ENCODE data around the gene NPHP4.

NPHP4 gene

DNA sequence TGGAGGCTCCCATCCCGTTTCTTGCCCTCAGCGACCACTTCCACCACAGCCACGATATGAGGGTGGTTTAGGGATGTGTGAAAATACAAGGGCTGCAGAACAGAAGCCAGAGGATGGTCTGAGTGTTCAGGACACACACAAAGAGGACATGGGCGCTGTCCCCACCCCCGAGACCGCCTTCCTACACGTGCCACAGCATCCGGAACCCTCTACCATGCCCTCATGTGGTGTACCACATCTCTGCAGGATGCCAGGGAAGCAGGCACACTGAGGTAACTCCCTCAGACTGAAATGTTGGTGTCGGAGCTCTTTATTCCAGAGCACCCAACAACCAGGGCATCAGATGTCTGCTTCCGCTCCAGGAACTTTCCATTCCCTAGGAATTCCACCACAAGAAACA is 23.1 kb downstream of the NPHP4 start:
- DNase-seq, result no peak

DNA sequence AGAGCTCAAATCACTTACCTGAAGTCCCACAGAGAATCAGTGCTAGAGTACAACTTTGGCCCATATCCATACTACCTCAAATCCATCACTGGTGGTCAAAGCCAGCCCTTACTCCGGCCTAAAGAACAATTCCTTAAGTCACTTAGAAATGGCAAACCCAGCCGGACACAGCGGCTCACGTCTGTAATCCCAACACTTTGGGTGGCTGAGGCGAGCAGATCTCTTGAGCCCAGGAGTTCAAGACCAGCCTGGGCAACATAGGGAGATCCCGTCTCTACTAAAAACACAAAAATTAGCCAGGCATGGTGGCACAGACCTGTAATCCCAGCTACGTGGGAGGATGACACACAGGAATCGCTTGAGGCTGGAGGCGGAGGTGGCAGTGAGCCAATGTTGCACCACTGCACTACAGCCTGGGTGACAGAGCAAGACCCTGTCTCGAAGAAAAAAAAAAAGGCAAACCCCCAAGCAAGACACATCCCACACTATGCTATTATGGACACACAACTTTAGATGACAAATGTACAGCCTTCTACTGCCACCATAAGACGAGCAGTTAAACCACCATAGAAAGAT is 24.0 kb downstream of the NPHP4 start:
- no peak for DNase-seq

DNA sequence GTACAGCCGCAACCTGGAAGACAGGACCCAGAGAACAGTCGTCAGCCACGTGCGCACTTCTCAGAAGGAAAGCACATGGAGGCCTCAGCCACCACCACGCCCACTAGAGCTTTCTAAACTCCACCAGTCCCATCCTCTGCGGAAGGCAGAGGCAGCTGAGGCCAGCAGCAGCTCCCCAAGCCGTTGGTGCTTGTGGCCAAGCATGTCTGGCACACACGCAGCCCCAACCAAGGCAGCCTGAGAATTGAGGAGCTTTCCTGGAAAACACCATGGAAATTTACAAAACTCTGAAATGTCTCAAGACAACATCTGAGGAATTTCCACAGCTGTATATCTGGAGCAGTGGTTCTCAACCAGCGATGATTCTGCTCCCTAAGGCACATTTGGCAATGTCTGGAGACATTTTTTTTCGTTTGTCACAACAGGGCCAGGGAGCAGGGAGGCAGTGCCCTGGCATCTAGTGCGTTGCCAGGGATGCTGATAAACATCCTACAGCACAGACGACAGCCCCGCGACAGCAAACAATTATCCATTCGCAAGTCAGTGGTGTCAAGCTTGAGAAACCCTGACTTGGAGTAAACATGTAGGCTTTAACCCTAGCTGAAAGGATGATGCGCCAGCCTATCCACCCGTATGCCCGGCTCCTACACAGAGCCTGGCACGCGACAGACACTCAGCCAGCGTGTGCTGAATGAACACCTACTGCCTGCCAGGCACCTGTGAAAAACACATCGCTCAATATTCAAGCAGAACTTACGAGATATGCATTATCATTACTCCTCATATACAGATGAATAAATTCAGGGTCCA is 24.7 kb downstream of the NPHP4 start:
- DNase-seq, result no peak

DNA sequence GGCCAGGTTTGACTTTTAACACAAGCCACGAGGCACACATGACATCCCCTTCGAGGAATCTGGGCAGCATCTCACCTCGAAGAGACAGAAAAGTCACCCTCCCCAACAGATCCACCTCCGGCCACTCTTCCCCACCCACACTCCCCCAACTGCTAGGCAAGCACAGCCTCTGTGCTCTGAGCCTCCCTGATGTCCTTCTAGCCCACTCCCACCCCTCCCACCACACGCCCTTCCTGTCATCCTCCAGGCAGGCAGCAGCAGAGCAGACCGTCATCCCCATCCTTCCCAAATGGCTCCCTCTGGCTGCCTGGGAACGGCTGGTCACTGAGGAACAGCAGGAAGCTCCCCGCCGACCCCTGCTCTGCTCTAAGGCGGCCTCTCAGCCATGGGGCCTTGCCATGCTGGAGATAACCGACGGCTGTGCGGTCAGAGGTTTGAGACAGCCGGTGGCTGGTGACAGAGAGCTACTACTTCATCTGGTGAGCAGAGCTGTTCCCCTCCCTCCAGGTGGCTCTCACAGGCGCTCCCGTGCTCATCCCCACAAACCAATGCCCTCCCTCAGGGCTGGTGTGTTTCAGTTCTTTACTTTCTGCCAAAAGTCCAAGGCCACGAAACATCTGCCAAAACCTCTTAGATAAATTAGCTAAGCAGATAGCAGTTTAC is 25.6 kb downstream of the NPHP4 start:
- DNase-seq, result no peak

DNA sequence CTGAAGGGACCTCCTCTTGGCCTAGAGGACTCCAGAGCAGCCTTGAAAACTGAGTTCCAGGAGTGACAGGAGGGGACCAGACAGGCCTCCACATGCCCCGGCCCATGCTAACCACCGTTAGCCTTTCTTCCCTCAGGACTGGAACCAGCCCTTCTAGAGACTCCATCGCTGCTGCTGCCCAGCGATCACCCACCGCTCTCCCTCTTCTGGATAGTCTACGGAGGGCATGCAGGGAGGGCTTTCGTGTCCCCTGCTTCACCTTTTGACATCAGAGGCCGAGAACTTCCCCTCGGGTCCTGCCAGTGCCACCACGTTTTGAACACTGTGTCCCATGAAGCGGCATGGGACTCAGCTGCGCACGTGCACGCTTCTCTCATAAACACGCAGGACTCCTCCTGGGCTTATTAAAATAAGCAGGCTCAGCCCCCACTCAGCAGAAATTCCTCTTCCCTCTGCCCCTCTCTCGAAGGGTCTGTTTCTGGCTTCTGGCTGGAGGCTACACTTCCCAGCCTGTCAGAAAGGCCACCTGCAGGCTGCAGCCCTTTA is 26.6 kb downstream of the NPHP4 start:
- no peak for DNase-seq

DNA sequence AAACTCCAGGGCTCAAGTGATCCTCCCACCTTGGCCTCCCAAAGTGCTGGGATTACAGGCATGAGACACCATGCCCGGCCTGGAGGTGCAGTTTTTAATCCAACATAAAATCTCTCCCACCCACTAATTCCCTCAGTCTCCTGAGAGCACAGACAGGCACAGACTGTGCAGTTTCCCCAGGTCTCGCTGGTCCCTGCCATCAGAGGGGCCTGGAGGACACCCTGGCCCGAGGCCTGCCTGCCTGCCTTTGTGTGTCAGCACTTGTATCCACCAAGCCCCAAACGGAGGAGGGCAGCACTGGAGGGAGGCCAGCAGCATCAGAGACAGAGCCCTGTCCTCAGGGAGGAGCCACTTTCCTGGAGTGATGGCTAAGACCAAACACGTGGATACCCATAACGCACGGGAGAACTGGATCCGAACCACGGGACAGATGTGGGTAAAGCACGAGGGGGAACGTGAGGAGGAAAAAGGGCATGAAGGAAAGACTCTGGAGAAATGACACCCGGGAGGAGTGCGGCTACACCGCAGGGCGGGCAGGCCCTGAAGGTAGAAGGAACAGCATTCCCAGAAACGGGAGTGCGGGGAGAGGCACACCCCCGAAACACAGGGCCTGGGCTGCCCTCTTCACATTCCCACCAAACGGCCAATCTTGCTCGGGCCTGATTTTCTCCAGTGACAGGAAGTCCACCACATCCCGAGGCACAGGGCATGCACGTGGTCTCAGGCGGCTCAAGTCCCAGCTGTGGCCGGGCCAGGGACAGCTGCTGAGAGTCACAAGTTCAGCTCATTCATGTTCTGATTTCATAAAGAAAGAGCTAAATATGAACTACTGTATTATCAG is 29.7 kb downstream of the NPHP4 start:
- DNase-seq, result no peak

DNA sequence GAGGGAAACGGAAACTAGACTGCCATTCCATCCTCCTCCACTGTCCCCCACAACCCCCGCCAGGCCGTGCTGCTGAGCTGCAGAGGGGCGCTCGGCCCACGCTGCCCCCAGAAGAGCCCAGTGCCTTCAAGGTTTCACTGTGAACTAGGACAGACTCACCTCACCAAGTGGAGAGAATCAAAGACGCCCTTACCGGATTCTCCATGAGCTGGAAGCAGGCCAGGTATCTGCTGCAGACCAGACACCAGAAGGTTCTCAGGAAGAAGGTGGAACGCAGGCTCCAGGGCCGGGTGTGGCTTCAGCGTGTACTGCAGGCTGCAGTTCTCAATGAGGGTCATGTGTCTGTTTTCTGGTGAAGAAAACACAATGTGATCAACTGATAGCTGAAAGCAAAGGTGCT is 30.6 kb downstream of the NPHP4 start:
- DNase-seq, result no peak

DNA sequence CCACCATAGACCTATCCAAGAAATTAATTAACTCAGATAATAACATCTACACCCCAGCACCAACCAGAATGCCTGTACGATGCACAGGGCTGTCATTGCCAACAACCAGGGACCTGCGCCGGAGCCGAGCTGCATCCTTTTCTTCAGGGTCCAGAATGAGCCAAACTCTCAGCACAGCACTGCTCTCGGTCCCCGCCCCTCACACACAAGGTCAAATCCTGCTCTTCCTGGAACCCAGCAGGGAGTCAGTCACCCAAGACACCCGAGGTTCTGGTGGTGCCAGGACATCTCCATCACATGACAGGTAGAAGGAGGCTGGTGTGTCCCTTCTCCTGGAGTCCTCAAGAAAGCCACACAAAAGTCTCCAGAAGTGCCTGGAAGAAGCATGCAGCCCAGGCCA is 31.9 kb downstream of the NPHP4 start:
- no peak for DNase-seq

DNA sequence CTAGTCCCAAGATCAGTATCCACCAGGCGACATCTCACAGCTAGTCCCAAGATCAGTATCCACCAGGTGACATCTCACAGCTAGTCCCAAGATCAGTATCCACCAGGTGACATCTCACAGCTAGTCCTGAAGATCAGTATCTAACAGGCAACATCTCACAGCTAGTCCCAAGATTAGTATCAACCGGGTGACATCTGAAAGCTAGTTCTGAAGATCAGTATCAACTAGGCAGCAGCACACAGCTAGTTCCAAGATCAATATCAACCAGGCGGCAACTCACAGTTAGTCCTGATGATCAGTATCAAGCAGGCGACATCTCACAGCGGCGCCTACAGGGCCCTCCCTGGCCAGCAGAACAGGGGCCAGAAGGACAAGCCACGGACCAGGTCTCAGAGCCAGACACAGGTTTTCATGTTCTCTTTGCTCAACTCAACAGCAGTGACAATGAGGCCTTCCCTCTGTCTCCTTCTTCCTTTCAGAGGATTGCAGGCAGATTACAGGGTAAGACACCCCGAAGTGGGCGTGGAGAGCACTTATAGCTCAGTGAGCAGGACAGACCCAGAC is 32.5 kb downstream of the NPHP4 start:
- DNase-seq, result no peak

DNA sequence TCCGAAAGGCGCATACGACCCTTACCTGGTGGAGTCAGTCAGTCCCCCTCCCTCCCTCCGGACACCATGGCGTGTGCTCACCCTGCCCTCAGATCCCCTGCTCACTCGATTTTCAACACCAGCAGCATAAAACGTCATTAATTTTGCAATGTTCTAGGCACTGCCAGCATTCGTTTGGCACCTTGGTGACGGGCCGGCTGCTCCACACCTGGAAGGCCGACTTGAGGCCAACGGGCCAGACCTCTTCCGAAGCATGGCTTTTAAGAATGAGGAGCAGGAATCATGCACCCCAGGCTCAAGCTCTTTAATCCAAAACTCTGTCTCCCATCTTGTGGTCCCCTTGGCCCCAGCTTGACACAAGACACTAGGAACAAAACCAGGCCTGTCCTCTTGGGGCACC is 33.1 kb downstream of the NPHP4 start:
- no peak for DNase-seq

DNA sequence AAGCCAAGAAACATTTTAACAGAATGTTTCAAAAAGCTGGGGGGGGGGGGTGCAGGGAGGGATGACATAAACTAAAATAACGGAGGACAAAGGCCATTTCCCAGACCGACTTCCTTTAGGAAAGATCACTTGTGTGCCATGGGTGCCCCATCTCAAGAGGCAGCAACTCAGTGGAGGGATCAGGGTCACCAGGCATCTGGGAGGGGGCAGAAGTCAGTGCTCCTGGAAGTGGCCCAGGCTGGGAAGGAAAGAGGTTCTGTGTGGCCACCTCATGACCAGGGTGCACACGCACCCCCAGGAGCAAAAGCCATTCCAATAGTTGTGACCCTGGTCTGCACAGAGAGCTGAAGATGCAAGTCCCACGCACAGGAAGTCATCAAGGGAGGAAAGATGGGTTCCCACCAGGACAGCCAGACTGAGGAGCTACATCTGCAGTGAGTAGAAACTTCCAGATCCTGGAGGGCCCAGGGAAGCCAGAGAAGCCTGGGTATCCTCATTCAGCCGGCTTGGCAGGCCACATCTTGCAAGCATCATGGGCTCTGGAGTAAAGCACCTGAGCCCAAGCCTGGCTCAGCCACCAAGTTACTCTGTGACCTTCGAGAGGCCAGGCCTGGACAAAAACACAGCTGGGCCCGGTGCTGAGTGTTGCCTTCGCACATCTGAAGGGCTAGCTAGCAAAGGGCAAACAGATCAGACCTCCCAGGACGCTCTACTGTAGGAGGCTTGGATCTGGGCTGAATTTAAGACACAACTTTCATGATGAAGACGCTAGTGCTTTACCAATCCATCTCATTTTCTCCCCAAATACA is 36.0 kb downstream of the NPHP4 start:
- DNase-seq, result no peak

DNA sequence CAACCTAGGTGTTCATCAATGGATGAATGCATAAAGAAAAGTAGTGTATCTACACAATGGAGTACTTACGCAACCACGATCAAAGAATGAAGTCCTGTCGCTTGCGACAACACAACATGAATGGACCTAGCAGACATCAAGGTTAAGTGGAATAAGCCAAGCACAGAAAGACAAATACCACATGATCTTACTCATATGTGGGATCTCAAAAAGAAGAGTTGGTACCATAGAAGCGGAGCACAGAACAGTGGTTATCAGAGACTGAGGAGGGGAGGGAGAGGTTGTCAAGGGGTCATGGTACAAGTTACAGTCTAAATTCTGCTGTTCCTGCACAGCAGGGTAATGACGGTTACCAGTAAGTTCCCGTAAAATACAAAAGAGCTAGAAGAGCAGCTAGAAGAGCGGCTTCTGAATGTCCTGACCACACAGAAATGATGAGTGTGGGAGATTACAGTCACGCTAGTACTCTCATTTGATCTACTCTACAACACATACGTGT is 36.7 kb downstream of the NPHP4 start:
- no peak for DNase-seq

DNA sequence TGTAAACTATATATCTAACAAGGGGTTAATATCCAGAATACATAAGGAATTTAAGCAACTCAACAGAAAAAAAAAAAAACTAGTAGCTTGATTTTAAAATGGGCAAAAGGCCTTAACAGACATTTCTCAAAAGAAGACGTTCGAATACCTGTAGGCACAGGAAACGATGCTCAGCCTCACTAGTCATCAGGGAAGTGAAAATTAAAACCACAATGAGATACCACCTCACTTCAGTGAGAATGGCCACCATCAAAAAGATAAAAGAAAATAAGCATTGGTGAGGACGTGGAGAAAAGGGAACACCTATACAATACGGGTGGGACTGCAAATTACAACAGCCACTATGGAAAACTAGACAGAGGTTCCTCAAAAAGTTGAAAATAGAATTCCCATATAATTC is 37.3 kb downstream of the NPHP4 start:
- DNase-seq, result no peak

DNA sequence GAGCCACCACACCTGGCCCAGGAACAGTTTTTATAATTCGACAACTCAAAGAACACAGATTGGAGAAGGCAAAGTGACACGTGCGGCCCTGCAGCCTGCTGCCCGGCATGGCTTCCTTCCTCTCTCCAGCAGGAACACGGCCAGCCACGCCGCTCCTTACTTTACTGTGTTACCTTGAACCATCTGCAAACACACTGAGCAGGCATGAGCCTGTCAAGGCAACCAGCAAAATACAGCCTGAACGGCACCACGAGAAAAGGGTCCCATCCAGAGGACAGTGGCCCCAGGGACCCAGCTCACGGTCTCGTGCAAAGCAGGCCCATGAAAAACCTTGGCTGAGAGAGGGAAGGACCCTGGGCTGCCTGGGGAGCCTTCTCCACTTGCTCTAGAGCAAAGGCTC is 38.8 kb downstream of the NPHP4 start:
- DNase-seq, result no peak

DNA sequence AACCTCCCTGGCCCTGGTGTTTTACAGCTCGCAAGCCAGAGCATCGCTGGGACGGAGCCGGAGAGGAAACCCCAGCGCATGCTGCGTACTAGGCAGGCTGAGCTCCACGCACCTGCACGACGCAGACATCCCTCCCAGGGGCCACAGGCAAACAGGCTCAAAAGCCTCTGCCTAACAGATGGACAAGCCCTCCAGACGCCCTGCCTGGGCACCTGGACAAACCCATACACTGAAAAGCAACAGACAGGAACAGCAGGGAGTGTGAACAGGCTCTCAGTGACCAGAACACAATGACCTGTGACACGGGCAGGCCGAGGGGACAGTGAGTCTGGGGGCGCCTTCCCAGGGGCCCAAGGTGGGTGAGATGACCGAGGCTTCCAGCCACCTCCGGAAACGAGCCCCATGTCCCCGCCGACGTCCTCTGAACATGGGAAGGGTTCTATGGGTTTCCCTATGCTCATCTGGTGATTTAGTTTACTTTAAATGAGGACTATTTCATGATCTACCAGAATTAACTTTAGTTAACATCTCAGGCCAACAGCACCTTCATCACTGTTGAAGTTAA is 40.3 kb downstream of the NPHP4 start:
- DNase-seq, result no peak

DNA sequence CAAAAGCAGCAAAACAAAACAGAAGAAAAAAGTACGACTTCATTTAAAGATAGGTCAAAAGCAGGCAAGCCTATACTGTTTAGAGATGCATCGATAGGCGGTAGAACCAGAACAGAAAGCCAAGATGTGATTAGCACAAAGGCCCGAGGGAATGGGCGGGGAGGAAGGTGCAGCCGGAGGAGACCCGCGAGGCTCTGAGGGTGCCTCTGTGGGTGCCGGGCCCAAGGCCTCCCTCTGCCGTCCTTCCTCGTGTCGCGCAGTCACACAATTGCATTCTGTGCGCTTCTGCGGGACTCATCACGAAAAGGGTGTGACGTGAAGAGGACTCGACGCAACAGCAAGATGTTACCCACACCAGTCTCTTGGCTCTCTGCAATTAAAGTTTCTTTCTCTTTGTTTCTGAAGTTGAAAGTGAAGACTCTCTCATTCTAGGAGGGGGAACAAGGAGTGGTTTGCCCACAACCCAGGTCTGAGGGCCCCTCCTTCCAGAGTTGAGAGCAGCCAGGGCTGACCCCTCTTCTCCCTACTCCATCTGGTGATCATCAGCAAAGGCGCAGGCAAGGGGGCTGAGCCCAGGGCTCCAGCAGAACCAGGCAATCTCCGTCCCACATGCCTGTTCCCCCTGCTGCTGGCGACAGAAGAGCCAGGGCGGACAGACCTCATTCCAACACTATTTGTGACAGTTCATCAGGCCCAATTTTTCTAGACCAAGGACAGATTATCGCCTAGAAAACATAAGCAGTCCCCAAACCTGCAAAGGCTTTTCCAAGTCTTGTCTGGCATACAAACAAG is 41.0 kb downstream of the NPHP4 start:
- no peak for DNase-seq

DNA sequence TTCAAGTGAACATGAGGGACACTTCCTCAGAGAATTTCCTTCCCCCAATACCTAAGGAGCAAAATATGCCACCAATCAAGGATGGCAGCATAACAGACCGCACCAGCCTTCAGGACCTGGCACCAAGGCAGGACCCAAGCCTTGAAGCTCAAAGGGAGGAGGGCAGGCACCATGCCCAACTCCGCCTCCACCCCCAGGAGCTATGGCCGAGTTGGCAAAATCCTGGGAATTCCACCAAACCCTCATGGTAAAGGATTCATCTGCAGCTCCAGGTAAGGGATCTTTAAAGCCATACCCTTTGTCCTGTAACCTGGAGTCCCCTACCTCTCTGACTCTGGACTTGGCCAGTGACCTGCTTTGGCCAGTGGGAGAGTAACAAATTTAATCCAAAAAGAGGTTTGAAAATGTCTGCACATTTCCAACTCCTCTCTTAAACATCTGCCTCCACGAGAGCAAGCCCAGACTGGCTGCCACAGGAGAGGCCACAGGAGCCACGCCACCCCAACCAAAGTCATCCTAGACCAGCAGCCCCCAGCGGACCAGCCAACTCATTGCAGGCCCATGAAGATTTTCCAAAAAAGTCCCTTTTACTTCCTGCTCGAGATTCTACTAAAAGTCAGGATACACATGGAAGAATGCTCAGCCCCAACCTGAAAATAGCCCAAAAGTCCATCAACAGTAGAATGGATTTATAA is 41.9 kb downstream of the NPHP4 start:
- DNase-seq, result no peak

DNA sequence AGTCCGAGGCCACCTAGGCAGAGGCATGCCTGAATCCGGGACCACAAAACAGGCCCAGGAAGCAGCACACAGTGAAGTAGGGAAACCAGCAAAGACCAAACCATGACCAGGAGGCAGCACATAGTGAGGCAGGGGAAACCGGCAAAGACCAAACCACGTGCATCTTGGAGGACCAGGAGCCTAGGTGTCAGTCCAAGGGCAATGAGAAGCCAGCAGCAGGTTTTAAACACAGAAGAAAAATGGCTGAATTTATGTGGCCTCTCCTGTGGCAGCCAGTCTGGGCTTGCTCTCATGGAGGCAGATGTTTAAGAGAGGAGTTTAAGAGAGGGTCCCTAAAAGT is 42.5 kb downstream of the NPHP4 start:
- DNase-seq, result no peak

DNA sequence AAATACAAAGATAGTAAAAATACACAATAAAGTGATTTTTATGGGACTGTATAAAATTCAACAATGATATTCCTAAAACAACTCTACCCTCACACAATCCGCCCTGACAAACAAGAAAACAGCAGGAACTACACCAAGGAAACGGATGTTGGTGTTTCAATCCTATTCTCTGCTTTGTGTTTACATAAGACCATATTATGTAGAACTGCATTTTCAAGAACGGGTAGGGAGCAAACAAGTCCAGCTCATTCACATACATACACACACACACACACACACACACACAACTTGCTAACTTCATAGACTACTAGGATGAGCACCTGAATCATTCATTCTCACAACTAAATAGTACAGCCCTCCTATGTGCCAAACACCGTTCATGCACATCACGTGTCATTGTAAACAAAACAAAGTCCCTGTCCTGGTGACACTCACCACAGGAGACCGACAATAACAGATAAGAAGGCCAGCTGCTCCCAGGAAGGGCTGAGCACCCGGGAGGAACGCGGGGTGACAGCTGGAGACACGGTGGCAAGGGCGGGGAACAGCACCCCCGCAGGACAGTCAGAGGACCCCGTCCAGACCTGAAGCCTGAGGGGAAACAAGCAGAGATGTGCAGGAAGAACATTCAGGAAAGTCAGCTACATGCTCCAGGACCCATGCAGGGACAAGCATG is 43.0 kb downstream of the NPHP4 start:
- DNase-seq, result no peak

DNA sequence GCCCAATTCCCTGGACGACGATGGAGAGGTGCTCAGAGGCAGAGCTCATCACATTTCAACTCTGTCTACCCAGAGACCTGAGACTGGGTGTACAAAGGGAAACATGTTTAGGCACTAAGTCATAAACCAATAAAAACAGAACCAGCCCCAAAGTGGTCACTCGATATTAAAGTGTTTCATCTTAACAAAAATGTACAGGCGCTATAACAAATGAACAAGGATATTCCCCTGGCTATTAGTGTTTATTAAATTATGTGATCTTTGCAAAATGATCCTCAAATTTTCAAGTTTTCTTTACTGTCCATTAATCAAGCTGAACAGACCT is 43.6 kb downstream of the NPHP4 start:
- no peak for DNase-seq

Data from suppressor macrophage treated with lipopolysaccharide for 4 hours (primary cell).